Stimulated activated CD8-positive, alpha-beta memory T cell treated with anti-CD3 and anti-CD28 coated beads, Interleukin-12 subunit alpha, Interleukin-12 subunit beta, amount 100 ng/mL, for 1 hour (primary cell): ENCODE results near the gene MAP4K2.
"Not testable (repeated sequence)": the region's sequence is repeated elsewhere in the genome, so short reads cannot be mapped to it uniquely, and the experiment has no call there.

Experiments
- DNase-seq: peaks from one replicate; pipeline ENCODE4 v3.0.0-alpha.2; 2020; ENCODE audit warnings: low read depth

Gene MAP4K2

GRCh38 chr11:64803158-64803845 is at the start of gene MAP4K2:
Gene MAP4K2 (minus strand): TSS chr11:64803214. CDS start chr11:64803149, 65 bp downstream.
- DNase-seq: peak; percentile 68

DNA sequence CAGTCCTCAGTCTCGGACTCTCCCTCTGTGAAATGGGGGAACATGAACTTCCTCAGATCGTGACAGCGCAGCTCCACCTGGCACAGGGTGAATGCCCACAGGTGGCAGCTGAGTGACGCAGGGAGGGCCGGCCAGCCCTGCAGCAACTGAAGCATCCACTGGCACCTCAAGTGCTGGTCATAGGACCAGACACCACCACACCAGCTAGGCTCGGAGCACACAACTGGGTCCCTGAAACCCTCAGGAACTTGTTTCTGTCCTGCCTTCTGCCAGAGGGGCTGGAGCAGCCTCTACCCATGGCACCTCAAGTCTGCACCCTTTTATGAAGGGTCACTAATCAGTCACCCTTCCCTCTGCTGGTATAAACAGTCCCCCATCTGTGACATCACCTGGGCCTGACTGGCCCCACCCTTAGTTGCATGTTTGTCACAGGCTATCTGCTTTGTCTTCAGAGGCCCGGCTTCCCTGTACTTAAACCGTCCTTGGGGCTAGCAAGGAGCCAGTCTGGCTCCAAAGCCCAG is 48.9 kb upstream of the MAP4K2 start:
- no peak for DNase-seq

DNA sequence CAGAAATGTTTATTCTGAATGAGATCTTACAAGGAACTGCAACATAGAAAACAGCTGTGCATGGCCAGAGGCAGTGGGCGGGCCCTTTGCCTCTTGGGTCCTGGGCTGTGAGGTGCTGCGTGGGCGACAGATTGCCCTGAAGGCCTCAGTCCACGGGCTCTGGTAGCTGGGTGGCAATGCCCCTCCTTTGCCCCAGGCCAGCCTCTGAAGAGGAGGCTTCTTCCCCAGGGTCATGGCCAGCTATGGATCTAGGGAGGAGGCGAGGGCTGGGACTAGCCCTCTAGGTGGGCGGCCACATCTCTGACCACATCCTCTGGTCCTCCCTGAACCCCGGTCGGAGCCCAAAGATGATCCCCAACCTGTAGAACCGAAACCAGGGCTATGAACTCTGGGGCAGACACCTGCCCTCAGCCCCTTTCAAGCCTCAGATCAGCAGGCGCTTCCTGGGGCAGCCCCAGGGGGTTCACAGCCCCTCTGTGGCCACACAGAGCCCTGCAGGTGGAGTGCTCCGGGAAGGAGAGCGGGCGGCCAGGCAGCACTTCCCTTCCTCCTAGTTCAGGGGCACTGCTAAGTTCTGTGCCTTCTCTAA is 48.1 kb upstream of the MAP4K2 start:
- DNase-seq: no peak

DNA sequence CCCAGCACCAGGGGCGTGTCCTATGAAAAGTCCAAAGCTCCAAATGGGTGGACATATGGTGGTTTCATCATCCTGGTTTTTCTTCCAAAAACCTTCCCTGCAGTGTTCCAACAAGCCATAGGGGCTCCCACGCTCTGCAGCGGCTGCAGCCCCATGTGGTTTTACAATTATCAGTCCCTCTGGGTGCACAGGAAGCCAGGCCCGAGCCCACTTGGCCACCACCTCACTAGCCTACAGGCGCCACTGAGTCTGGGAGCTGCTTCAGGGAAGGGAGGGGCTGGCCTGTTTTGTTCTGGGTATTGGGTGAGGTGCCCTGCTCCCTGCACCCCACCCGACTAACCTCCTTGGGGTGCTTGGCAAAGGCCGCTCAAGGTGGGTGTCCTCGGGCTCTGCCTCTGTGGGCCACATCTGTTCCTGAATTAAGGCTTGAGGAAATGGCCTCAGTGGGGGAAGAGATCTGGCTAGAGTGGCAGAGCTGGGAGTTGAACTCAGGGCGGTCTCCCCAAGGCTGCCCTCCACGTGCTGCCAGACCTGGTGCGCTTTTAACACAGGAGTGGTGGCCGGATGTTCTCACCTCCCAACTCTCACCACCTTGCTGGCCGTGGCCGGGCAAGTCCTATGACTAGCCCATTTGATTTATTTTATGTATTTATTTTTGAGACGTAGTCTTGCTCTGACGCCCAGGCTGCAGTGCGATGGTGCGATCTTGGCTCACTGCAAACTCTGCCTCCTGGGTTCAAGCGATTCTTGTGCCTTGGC is 46.8 kb upstream of the MAP4K2 start:
- no peak for DNase-seq

- DNase-seq: no peak
Observed at GRCh38 chr11:64848826-64849597, 46.0 kb upstream of the MAP4K2 start.

DNA sequence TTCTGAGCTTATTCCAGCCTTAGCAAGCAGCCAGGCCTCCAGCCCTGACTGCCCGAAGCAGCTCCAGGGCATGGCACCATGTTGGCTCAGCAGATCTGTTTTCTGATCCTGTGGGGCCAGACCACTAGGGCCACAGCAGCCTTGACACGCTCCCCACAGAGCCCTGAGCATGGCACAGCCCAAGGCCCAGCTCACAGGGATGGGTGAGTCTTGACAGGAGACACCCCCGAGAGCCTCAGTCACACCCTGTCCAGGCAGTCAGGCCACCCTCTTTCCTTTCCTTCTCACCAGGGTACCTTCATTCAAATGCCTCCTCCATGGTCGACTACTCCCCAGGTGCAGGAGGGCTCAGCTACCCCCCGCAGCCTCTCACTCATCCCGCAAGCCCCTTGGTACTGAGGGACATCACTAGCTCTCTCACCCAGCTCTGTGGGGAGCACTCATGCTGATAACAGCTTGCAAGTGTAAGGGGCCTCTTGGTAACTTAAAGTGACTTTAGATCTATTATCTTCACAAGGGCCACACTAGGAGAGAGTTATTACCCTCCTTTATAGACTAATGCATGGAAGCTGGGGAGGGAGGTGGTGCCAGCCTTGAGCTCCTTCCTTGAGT is 45.3 kb upstream of the MAP4K2 start:
- no peak for DNase-seq

DNA sequence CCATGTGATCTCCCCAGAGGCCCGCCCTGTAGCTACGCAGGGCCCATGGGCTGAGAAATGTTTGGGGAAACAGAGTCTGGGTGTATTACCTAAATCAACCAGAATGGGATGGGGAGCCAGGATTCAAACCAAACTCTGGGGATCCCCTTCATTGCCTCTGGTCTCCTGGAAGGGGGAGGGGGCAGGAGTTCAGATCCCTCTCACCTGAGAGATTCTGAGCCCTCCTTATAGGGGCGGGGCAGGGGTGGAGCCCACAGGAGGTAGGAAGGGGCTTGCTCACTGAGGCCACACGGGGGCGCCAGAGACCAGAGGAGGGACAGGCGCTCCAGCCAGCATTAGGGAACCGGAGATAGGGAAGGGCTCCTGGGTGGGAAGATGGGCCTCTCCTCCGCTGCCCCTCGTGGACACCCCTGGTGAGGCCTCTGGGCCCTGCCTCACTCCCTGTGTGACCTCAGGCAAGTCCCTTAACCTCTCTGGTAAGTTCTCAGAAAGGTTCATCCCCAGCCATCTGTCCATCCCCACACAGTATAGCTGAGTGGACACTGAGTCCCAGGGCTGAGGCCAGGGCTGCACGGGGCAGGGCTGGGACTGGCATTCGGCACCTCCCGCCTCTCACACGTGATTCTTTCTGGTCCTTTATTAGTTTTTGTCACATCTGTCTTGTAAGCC is 44.1 kb upstream of the MAP4K2 start:
- peak; percentile 92 for DNase-seq

GRCh38 chr11:64845776-64846129 is 42.7 kb upstream of the MAP4K2 start:
- not testable (repeated sequence) for DNase-seq

- no peak for DNase-seq
Observed at GRCh38 chr11:64845129-64845775, 42.2 kb upstream of the MAP4K2 start.

DNA sequence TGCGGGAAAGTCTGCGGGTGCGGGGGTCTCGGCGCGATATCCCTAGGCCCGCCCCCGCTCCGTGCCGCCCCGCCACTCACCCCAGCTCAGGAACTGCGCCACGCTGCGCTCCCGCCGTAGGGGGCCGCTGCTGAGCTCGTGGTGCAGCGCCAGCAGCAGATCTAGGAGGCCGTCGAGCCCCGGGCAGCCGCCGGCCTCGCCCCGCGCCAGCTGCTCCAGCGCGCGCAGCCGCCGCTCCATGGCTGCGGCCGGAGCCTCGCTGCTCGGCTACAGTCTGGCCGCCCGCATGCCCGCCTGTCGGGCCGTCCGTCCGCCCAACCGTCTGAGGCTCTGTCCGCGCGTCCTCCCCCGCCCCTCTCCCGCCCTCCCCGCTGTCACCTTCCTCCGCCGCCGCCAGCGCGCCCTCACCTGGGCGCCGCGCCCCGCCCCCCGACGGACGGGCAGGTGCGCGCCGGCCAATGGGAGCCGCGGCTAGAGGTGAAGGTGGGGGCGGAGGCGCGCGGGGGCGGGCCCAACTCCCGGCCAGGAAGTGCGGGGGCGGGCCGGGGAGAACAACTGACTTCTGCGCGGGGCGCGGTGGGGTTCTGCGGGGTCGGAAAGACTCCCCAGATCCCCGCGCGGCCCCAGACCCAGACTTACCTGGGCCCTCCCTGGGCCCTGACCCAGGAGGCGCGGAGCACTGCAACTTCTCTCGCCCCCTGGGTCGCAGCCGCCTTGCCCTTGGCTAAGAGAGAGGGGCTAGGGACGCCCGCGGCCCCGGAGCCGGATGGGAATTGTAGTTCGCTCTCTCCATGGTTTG is 41.5 kb upstream of the MAP4K2 start, which contains the start of gene CDC42BPG:
Gene CDC42BPG (minus strand): TSS at position 324 of the 799 bp plus-strand sequence. CDS start 84 bp downstream, at position 240.
- peak; percentile 45 for DNase-seq

GRCh38 chr11:64843686-64844329 is 40.8 kb upstream of the MAP4K2 start:
- no peak for DNase-seq

- no peak for DNase-seq
Observed at GRCh38 chr11:64842851-64843685, 40.1 kb upstream of the MAP4K2 start.

GRCh38 chr11:64842366-64842759 is 39.3 kb upstream of the MAP4K2 start:
- DNase-seq: no peak

DNA sequence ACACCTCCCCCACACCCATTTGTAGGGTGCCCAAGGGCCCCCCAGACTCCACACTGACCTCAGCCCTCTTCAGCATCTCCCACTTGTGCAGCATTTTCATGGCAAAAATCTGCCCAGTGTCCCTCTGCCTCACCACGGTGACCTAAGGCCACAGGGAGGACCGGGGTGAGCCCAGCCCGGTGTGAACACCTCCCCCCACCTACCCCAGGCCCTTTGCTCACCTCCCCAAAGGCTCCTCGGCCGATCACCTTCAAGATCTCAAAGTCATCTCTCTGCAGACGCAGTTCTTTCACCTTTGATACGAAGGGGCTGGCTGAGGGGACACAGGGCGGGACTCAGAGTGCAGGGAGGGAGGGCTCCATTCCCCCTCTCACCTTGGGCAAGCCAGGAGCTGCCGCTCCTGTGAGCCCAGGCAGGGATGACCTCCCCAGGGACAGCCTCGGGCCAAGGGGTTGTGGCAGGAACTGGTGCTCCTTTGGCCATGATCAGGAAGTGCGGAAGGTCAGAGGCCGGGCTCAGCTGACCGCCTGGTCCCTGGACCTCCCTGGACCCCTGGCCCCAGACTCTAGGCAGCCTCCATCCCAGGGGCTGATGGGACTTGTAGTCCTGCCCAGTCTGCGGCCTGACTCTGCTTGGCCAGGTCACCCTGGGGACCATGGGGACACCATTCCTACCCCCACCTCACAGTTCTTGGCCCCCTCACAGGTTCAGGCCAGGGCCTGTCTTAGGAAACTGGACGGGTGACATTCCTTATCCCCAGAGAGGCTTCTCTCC is 38.8 kb upstream of the MAP4K2 start:
- DNase-seq: no peak

DNA sequence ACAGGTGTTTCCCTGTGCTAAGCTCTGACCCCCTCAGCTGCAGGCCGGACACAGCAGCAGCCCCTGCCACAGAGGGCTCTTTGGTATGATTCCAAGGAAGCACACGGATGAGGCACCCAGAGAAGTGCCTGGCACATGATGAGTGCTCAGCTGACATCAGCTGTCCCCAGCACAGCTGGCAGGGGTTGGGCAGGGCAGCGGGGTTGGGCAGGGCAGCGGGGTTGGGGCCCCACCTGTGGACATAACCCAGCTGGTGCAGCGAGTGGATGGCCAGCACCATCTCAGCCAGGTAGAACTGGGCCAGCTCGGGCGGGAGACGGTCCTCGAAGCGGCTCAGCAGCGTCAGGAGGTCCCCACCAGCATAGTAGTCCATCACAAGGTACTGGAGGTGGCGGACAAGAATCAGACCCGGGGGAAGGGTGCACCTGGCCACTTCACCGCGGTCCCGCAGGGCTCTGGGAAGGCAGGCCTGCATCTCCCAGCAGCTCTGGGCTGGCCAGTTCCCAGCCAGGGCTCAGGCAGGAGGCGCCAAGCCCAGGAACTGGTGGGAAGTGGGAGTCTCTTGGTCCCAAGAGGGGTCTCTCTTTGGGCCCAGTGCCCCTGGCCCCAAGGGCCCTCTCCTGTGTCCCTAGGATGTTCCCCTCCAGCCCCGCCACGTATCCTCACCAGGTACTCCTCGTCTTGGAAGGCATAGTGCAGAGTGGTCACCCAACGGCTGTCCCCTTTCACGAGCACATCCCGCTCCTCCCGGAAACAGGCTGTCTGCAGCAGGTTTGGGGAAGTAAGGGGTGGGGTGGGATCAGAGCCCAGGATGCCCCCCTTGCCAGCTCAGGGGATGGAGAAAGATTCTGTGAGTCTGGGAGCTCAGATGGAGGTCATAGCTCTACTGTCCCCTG is 37.1 kb upstream of the MAP4K2 start:
- DNase-seq: no peak

DNA sequence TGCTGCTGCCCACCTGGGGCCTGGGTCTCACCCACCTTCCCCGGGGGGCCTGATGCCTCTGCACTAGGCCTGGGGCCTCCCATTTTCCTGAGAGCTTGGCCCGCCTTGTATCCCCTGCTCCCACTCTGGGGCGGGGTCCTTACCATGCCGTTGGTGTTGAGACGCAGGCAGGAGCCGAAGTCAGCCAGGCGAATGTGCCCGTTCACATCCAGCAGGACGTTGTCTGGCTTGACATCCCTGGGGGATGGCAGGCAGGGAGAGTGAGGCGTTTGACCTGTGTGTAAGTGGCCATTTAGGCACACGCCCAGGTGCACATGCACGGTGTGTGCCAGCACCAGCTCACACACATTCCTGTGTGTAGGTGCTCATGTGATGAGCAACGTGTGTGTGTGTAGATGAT is 36.3 kb upstream of the MAP4K2 start:
- no peak for DNase-seq
